H1 (cell line): ENCODE results near the gene PHC2. TPM values are rescaled to one million over a fixed set of nuclear protein-coding genes. Genes with fewer than 3 reads are reported as not detected.

ENCODE experiments used
- CTCF ChIA-PET: fragments of 300-600 bp; sonication (Branson Sonifier 250); formaldehyde crosslinking; loops from one replicate; lab custom pipeline; 2021; ENCODE audit not compliant: partially characterized antibody; lab: Charles Lee
- POLR2A ChIA-PET: fragments of 300-600 bp; sonication (Branson Sonifier 250); formaldehyde crosslinking; loops from one replicate; lab custom pipeline; 2021; ENCODE audit warnings: inconsistent platforms; ENCODE audit not compliant: partially characterized antibody; lab: Charles Lee
- DNase-seq, 2 experiments: peaks; one replicate each; pipeline versions ENCODE4 v3.0.0 to v3.0.0-alpha.2; 2010 to 2022; ENCODE audit warnings: low spot score in 2 of 2, low read depth in 1 of 2, mixed read lengths in 1 of 2
- FAIRE-seq: peaks from 2 replicates; lab custom pipeline; 2011; peaks lifted over from hg19 to GRCh38; lab: Jason Lieb, UNC
- H2AFZ ChIP-seq: 2 replicates; pipeline ENCODE4 v1.8.1; 2012; ENCODE audit warnings: low read length, inconsistent platforms
- H2AK5ac ChIP-seq: 2 replicates; pipeline ENCODE4 v1.6.1; 2013; ENCODE audit warnings: low read depth, low read length
- H2BK120ac ChIP-seq: replicated peaks from 2 replicates; pipeline ENCODE3; 2013; ENCODE audit warnings: low read depth, low read length, inconsistent platforms
- H2BK12ac ChIP-seq: 2 replicates; pipeline ENCODE4 v1.6.1; 2013; ENCODE audit warnings: low read depth, low read length
- H2BK15ac ChIP-seq: 2 replicates; pipeline ENCODE4 v1.6.1; 2013; ENCODE audit warnings: low read length
- H2BK20ac ChIP-seq: 2 replicates; pipeline ENCODE4 v1.6.1; 2013; ENCODE audit warnings: low read length
- H2BK5ac ChIP-seq: 2 replicates; pipeline ENCODE4 v1.6.1; 2013; ENCODE audit warnings: low read depth, low read length
- H3K14ac ChIP-seq: 2 replicates; pipeline ENCODE4 v1.6.1; 2013; ENCODE audit warnings: inconsistent platforms; ENCODE audit not compliant: insufficient read length
- H3K18ac ChIP-seq: 2 replicates; pipeline ENCODE4 v1.6.1; 2013; ENCODE audit warnings: low read length; ENCODE audit errors: extremely low read depth
- H3K23ac ChIP-seq: 2 replicates; pipeline ENCODE4 v1.6.1; 2013; ENCODE audit warnings: inconsistent platforms; ENCODE audit not compliant: insufficient read length
- H3K23me2 ChIP-seq: 2 replicates; pipeline ENCODE4 v1.6.1; 2013; ENCODE audit warnings: low read depth, low read length
- H3K27ac ChIP-seq: 2 replicates; pipeline ENCODE4 v1.6.1; 2011; ENCODE audit warnings: low read depth, low read length, inconsistent platforms
- H3K27me3 ChIP-seq, 4 experiments: replicated peaks in 1 of 4; 1 replicate in 1 of 4; 2 replicates in 3 of 4; pipeline versions ENCODE4 v1.6.1 to v1.8.1; 2011 to 2013; ENCODE audit warnings: low read length in 3 of 4, mild to moderate bottlenecking in 3 of 4, inconsistent platforms in 2 of 4, mixed read lengths in 2 of 4, moderate library complexity in 1 of 4; ENCODE audit not compliant: control insufficient read depth in 3 of 4, insufficient read depth in 3 of 4; ENCODE audit errors: extremely low read depth in 1 of 4
- H3K36me3 ChIP-seq, 4 experiments: 2 replicates each; pipeline versions ENCODE4 v1.6.1 to v1.8.1; 2011 to 2013; ENCODE audit warnings: mild to moderate bottlenecking in 4 of 4, low read length in 3 of 4, moderate library complexity in 2 of 4, control low read depth in 1 of 4, inconsistent platforms in 1 of 4; ENCODE audit not compliant: insufficient read depth in 4 of 4, control insufficient read depth in 2 of 4
- H3K4ac ChIP-seq: replicated peaks from 2 replicates; pipeline ENCODE3; 2013; ENCODE audit warnings: low read length, low read depth, mixed read lengths, inconsistent platforms; ENCODE audit not compliant: insufficient read length
- H3K4me1 ChIP-seq, 4 experiments: replicated peaks in 1 of 4; 1 replicate in 1 of 4; 2 replicates in 3 of 4; pipeline versions ENCODE4 v1.6.1 to v1.8.1; 2011 to 2013; ENCODE audit warnings: low read length in 3 of 4, inconsistent platforms in 2 of 4, mixed read lengths in 1 of 4; ENCODE audit not compliant: insufficient read depth in 4 of 4, control insufficient read depth in 3 of 4
- H3K4me2 ChIP-seq, 2 experiments: 2 replicates each; pipeline versions ENCODE4 v1.6.1 to v1.8.1; 2011 to 2013; ENCODE audit warnings: low read depth in 2 of 2, low read length in 2 of 2, control low read depth in 1 of 2, inconsistent platforms in 1 of 2, mild to moderate bottlenecking in 1 of 2; ENCODE audit not compliant: insufficient read depth in 1 of 2
- H3K4me3 ChIP-seq, 4 experiments: fragments of 200-600, 300-600 bp in 1 of 4; sonication (generic), shearing (Covaris generic), sonication (Bioruptor Twin) in 1 of 4; 2 replicates each; pipeline versions ENCODE4 v1.5.1 to v1.8.1; 2011 to 2016; ENCODE audit warnings: low read length in 4 of 4, low read depth in 3 of 4, control low read depth in 2 of 4, inconsistent platforms in 2 of 4, mild to moderate bottlenecking in 2 of 4, mixed read lengths in 1 of 4, moderate library complexity in 1 of 4; ENCODE audit not compliant: insufficient read depth in 2 of 4; ENCODE audit errors: extremely low read depth in 1 of 4
- H3K56ac ChIP-seq: replicated peaks from 2 replicates; pipeline ENCODE3; 2013; ENCODE audit warnings: low read depth, mild to moderate bottlenecking, mixed read lengths, low read length, inconsistent platforms; ENCODE audit not compliant: insufficient read length
- H3K79me1 ChIP-seq: 2 replicates; pipeline ENCODE4 v1.6.1; 2013; ENCODE audit warnings: low read depth, low read length, control low read depth
- H3K79me2 ChIP-seq, 2 experiments: 2 replicates each; pipeline versions ENCODE4 v1.6.1 to v1.8.1; 2012 to 2013; ENCODE audit warnings: low read length in 2 of 2, mild to moderate bottlenecking in 2 of 2, inconsistent platforms in 1 of 2; ENCODE audit not compliant: insufficient read depth in 2 of 2, control insufficient read depth in 1 of 2
- H3K9ac ChIP-seq, 4 experiments: replicated peaks in 1 of 4; 1 replicate in 1 of 4; 2 replicates in 3 of 4; pipeline versions ENCODE4 v1.6.1 to v1.8.1; 2011 to 2013; ENCODE audit warnings: low read depth in 3 of 4, low read length in 3 of 4, control low read depth in 2 of 4, mild to moderate bottlenecking in 2 of 4, moderate library complexity in 2 of 4, inconsistent platforms in 1 of 4; ENCODE audit errors: extremely low read depth in 1 of 4
- H3K9me3 ChIP-seq, 2 experiments: 2 replicates each; pipeline versions ENCODE4 v1.6.1 to v1.8.1; 2012 to 2013; ENCODE audit warnings: mild to moderate bottlenecking in 2 of 2, moderate library complexity in 2 of 2, control low read depth in 1 of 2, inconsistent platforms in 1 of 2, low read depth in 1 of 2, low read length in 1 of 2, mixed read lengths in 1 of 2; ENCODE audit not compliant: insufficient read depth in 2 of 2
- H4K20me1 ChIP-seq, 2 experiments: replicated peaks in 1 of 2; 2 replicates each; pipeline versions ENCODE3 to v1.8.1; 2011 to 2013; ENCODE audit warnings: inconsistent platforms in 2 of 2, low read length in 2 of 2, mild to moderate bottlenecking in 1 of 2; ENCODE audit not compliant: insufficient read depth in 2 of 2, control insufficient read depth in 1 of 2
- H4K5ac ChIP-seq: 2 replicates; pipeline ENCODE4 v1.6.1; 2013; ENCODE audit warnings: low read length, low read depth, mixed read lengths, inconsistent platforms; ENCODE audit not compliant: insufficient read length
- H4K8ac ChIP-seq: 2 replicates; pipeline ENCODE4 v1.8.0; 2013; ENCODE audit warnings: mild to moderate bottlenecking, moderate library complexity, low read length, inconsistent platforms; ENCODE audit not compliant: insufficient read depth; ENCODE audit errors: extremely low read depth
- H4K91ac ChIP-seq: replicated peaks from 2 replicates; pipeline ENCODE3; 2013; ENCODE audit warnings: low read length, mixed read lengths, inconsistent platforms; ENCODE audit not compliant: insufficient read length
- MAFK ChIP-seq: IDR thresholded peaks from 2 replicates; pipeline ENCODE4 v1.6.1; 2012; ENCODE audit warnings: low read depth, mild to moderate bottlenecking, improper control_type of control experiment, low read length
- NANOG ChIP-seq: IDR thresholded peaks from 2 replicates; pipeline ENCODE4 v1.6.1; 2011; ENCODE audit warnings: low read length, low read depth, mild to moderate bottlenecking, inconsistent platforms; ENCODE audit not compliant: insufficient read depth, poor library complexity, severe bottlenecking
- SAP30 ChIP-seq: fragments of 300-600 bp; sonication (generic); IDR thresholded peaks from 2 replicates; pipeline ENCODE4 v1.7.1; 2012; ENCODE audit warnings: low read length, moderate library complexity, mild to moderate bottlenecking, inconsistent platforms; ENCODE audit not compliant: insufficient read depth, insufficient replicate concordance
- SIRT6 ChIP-seq: IDR thresholded peaks from one replicate; pipeline ENCODE4 v1.7.1; 2012; ENCODE audit warnings: low read length, inconsistent platforms
- TBP ChIP-seq: IDR thresholded peaks from 2 replicates; pipeline ENCODE4 v1.6.1; 2011; ENCODE audit warnings: low read depth, low read length, improper control_type of control experiment
- WGBS, 2 experiments: shearing (Covaris generic) in 1 of 2; methylation state at CpG; one replicate each; pipeline versions ENCODE4 v1.1.6 to v1.1.7; 2013 to 2015; ENCODE audit warnings: low lambda C conversion rate in 2 of 2, mixed read lengths in 2 of 2, inconsistent platforms in 1 of 2, low coverage in 1 of 2, missing lambda C conversion rate in 1 of 2; ENCODE audit not compliant: insufficient replicate concordance in 2 of 2, insufficient coverage in 1 of 2, insufficient read length in 1 of 2; ENCODE audit errors: extremely low coverage in 1 of 2, missing lambda C conversion rate in 1 of 2; 5-methylcytosine and 5-hydroxymethylcytosine counted together
- polyA plus RNA-seq, 7 experiments: library from polyadenylated mRNA; depleted of rRNA in 3 of 7; stranded (reverse) in 5 of 7; unstranded in 2 of 7; fragments of >200 nt in 5 of 7; fragments of 200-250 nt in 2 of 7; gene quantifications; 1 replicate in 5 of 7; 2 replicates in 1 of 7; 4 replicates in 1 of 7; pipeline versions ENCODE4 v1.2.1 to v1.2.3, GENCODE V29; 2011 to 2013; ENCODE audit warnings: missing spikeins in 2 of 7, mixed read lengths in 2 of 7
- total RNA-seq: library from RNA; stranded (reverse); fragmentation: NEBNext Ultra II Directional; extraction: Animal tissue kit (Norgen Biotek cat#: 25700); gene quantifications from 2 replicates; pipeline ENCODE4 v1.2.1, GENCODE V29; 2021

The PHC2 gene
- total and polyA plus RNA-seq, 2 of the 8 experiments (the other 6 are each of a cell fraction or from before 2014, with no cell fraction given), result 5.6 to 14.2 TPM

DNA sequence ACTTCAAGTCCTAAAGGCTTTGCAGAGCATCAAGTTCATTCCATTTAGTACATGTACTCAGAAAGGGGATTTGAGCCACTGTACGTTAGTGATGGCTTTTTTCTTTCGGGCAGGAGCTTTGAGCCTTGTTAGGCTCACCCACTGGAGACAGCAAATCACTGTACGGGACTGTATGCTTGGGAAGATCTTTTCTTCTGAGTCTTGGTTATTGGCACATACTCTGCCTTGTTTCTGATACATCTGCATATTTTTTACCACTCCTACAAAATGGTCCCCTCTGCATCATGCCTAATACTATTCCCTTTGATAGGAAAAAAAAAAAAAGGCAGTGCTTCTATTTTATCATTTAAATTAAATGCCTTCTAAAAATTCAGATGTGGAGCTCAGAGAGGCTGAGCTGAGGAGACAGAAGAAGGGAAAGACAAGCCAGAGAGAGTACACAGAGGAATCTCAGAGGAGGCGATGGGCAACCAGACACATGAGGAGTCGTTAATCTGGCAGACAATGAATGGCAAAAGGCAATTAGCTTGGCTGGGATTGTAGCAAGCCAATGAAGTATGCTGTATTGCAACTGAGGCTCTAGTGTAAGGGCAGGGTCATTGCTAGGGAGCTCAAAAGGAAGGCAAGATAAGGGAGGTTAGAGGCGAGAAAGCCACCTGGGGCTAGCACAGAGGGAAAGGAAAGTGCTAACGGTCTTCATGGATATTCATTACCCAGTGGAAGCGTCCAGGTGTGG, 39.4 kb downstream of the PHC2 start:
- Histone ChIP-seq H3K27me3 (no peaks in the 10 kb centered on the region), H2BK12ac (no peak overlapping the region), H2BK15ac (no peak overlapping the region), H3K4ac (no peak overlapping the region), H3K27ac (no peak overlapping the region), H2AFZ (no peak overlapping the region), H3K79me1 (peaks cover 2% of the 10 kb centered on the region; the same call in 1 of the 2 replicates), H3K4me3 (no peak overlapping the region), H3K18ac (no peak overlapping the region), H3K79me2 (no peaks in the 10 kb centered on the region), H3K9me3 (no peaks in the 10 kb centered on the region), H4K20me1 (no peaks in the 10 kb centered on the region), H3K23me2 (no peaks in the 10 kb centered on the region), H2BK5ac (no peak overlapping the region), H3K56ac (no peak overlapping the region), H3K4me2 (no peak overlapping the region), H3K23ac (no peak overlapping the region), H2AK5ac (no peak overlapping the region), H2BK20ac (no peak overlapping the region), H3K9ac (no peak overlapping the region), H3K36me3 (no peaks in the 10 kb centered on the region), H4K91ac (no peak overlapping the region), H2BK120ac (no peak overlapping the region), H3K14ac (no peak overlapping the region), H4K8ac (no peak overlapping the region), H3K4me1 (peaks cover 0 to 13% (median 1%) of the 10 kb centered on the region in 4 experiments; a peak in 2 of 7 replicates), H4K5ac (no peak overlapping the region)
- ChIA-PET POLR2A (interaction anchor here (0.8 to 1.3 kb wide), 2 partner anchors 9 kb away, joined by 3 read pairs; no protein-coding TSS in a partner anchor), CTCF (interaction anchor here (0.6 to 1.2 kb wide), 5 partner anchors 9 to 170 kb away, joined by 3 to 5 read pairs (median 3); no protein-coding TSS in a partner anchor)
- TF ChIP-seq SIRT6, result no peak
- TF ChIP-seq SAP30, result no peak
- TF ChIP-seq MAFK, result no peak
- TF ChIP-seq NANOG, result no peak
- no peak for TF ChIP-seq TBP
- FAIRE-seq (no peak), DNase-seq (no peak)
- 88% methylated on average over 8 of the region's 8 CpGs; no CpG with 5 or more reads in 1 of the 2 experiments for WGBS, 2 experiments
